ENCODE results near the gene SRRM4.
"Not testable (repeated sequence)": the region's sequence is repeated elsewhere in the genome, so short reads cannot be mapped to it uniquely, and the experiment has no call there.

The SRRM4 gene

GRCh38 chr12:119072440-119072839 lies 91.1 kb downstream of the SRRM4 start:
- no peak overlapping the region for H3K4me3 Mint-ChIP-seq
- H3K4me1 Mint-ChIP-seq (ENCODE audit: low read depth), result no peaks in the 10 kb centered on the region
- H3K36me3 Mint-ChIP-seq, result no peaks in the 10 kb centered on the region
- no peaks in the 10 kb centered on the region for H3K27me3 Mint-ChIP-seq
- H3K27ac Mint-ChIP-seq, result no peak overlapping the region
- no peaks in the 10 kb centered on the region for H3K9me3 Mint-ChIP-seq (ENCODE audit: low read depth)

DNA sequence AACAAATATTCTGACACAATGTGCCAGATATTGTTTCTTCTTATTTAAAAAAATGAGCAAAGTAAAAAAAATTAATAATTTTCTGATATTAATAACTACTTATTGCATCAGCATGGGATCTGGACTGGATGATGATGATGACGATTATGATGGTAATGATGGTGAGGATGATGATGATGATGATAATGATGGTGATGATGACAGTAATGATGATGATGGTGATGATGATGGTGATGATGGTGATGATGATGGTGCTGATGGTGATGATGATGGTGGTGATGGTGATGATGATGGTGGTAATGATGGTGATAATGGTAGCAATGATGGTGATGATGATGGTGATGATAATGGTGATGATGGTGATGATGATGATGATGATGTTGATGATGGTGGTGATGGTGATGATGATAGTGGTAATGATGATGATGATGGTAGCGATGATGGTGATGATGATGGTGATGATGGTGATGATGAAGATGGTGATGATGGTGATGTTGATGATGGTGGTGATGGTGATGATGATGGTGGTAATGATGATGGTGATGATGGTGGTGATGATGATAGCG lies 94.0 kb downstream of the SRRM4 start:
- H3K4me1 Mint-ChIP-seq (ENCODE audit: low read depth), result no peaks in the 10 kb centered on the region
- H3K4me3 Mint-ChIP-seq, result no peak overlapping the region
- no peaks in the 10 kb centered on the region for H3K9me3 Mint-ChIP-seq (ENCODE audit: low read depth)
- H3K27ac Mint-ChIP-seq, result no peak overlapping the region
- H3K27me3 Mint-ChIP-seq, result no peaks in the 10 kb centered on the region
- H3K36me3 Mint-ChIP-seq, result no peaks in the 10 kb centered on the region

- Mint-ChIP-seq H3K36me3 (no peaks in the 10 kb centered on the region), H3K27ac (no peak overlapping the region), H3K4me3 (no peak overlapping the region), H3K27me3 (no peaks in the 10 kb centered on the region), H3K9me3 (ENCODE audit: low read depth) (no peaks in the 10 kb centered on the region), H3K4me1 (ENCODE audit: low read depth) (no peaks in the 10 kb centered on the region)
These were observed 94.6 kb downstream of the SRRM4 start for GRCh38 chr12:119075918-119076317.

- no peak overlapping the region for H3K4me3 Mint-ChIP-seq
- no peaks in the 10 kb centered on the region for H3K4me1 Mint-ChIP-seq (ENCODE audit: low read depth)
- no peak overlapping the region for H3K27ac Mint-ChIP-seq
- no peaks in the 10 kb centered on the region for H3K9me3 Mint-ChIP-seq (ENCODE audit: low read depth)
- H3K36me3 Mint-ChIP-seq, result no peaks in the 10 kb centered on the region
- peaks cover 2% of the 10 kb centered on the region for H3K27me3 Mint-ChIP-seq
These were observed 98.2 kb downstream of the SRRM4 start for GRCh38 chr12:119079530-119079929.

GRCh38 chr12:119082016-119082415 lies 100.7 kb downstream of the SRRM4 start:
- Mint-ChIP-seq H3K36me3 (no peaks in the 10 kb centered on the region), H3K9me3 (ENCODE audit: low read depth) (no peaks in the 10 kb centered on the region), H3K27ac (no peak overlapping the region)

GRCh38 chr12:119082496-119082895 lies 101.2 kb downstream of the SRRM4 start:
- Mint-ChIP-seq H3K4me1 (ENCODE audit: low read depth) (no peaks in the 10 kb centered on the region), H3K4me3 (no peak overlapping the region), H3K27ac (no peak overlapping the region), H3K36me3 (no peaks in the 10 kb centered on the region), H3K27me3 (peaks cover 3% of the 10 kb centered on the region), H3K9me3 (ENCODE audit: low read depth) (no peaks in the 10 kb centered on the region)

More at GRCh38 chr12:119082016-119082415, 100.7 kb downstream of the SRRM4 start:
- no peak overlapping the region for H3K4me3 Mint-ChIP-seq
- H3K27me3 Mint-ChIP-seq, result peaks cover 2% of the 10 kb centered on the region
- H3K4me1 Mint-ChIP-seq (ENCODE audit: low read depth), result no peaks in the 10 kb centered on the region

DNA sequence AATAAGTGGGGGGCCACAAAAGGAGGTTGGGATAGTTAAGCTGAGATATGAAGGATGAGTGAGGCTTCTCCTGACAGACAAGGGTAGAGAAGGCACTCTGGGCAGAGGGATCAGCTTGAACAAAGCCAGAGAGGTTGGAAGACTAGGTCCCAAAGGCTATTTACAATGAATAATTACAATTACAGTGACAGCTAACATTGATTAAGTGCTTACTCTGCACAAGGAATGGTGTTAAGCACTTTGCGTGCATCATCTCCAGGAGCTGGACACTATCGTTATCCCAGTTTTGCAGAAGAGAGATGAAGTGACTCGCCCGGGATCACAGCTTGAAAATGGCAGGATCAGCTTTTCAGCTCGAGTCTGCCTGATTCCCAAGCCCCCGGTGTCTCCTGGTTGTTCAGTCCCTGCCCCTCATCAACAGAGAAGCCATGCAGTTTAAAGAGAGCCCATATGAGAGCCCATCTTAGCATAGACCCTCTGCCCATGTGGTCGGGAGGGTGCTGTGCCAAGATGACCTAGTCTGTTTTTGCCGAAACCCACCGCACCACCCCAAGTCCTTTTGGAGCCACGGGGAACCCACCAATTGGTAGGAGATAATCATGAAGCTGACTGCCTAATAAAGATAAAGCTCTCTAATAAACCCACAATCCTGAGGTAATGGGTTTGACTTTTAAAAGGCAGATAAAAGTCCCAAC lies 107.5 kb downstream of the SRRM4 start:
- Mint-ChIP-seq H3K27me3 (peaks cover 1% of the 10 kb centered on the region), H3K4me1 (ENCODE audit: low read depth) (no peaks in the 10 kb centered on the region), H3K27ac (no peak overlapping the region)

GRCh38 chr12:119089380-119090013 lies 108.2 kb downstream of the SRRM4 start:
- Mint-ChIP-seq H3K4me3 (no peak overlapping the region), H3K27me3 (peaks cover 1% of the 10 kb centered on the region), H3K36me3 (no peaks in the 10 kb centered on the region), H3K4me1 (ENCODE audit: low read depth) (no peaks in the 10 kb centered on the region), H3K27ac (no peak overlapping the region), H3K9me3 (ENCODE audit: low read depth) (no peaks in the 10 kb centered on the region)

More for the DNA sequence above, 107.5 kb downstream of the SRRM4 start:
- H3K9me3 Mint-ChIP-seq (ENCODE audit: low read depth), result no peaks in the 10 kb centered on the region
- H3K36me3 Mint-ChIP-seq, result no peaks in the 10 kb centered on the region
- no peak overlapping the region for H3K4me3 Mint-ChIP-seq

- no peaks in the 10 kb centered on the region for H3K36me3 Mint-ChIP-seq
- H3K4me1 Mint-ChIP-seq (ENCODE audit: low read depth), result no peaks in the 10 kb centered on the region
- H3K4me3 Mint-ChIP-seq, result no peak overlapping the region
- no peak overlapping the region for H3K27ac Mint-ChIP-seq
- no peaks in the 10 kb centered on the region for H3K9me3 Mint-ChIP-seq (ENCODE audit: low read depth)
- H3K27me3 Mint-ChIP-seq, result peaks cover 1% of the 10 kb centered on the region
These were observed 108.9 kb downstream of the SRRM4 start for GRCh38 chr12:119090276-119090675.

DNA sequence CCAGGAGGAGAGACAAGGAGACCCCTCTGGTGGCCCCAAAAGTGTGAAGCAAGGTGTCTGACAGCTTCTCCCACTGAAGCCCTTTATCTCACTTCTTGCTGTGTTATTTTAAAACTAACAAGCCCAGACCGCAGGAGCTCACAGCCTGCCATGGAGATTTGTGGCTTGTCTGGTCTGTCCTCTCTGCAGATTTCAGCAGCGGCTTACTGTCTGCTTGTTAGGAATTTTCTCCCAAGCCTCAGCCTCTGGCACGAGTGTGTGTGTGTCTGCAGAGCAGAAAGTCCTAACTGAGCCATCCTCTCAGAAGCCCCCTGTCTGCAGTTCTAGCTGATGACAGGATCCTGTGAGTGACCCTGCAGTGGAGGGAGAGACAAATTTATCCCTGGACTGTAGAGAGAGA lies 109.5 kb downstream of the SRRM4 start:
- Mint-ChIP-seq H3K9me3 (ENCODE audit: low read depth) (no peaks in the 10 kb centered on the region), H3K36me3 (no peaks in the 10 kb centered on the region), H3K27me3 (peaks cover 1% of the 10 kb centered on the region), H3K4me1 (ENCODE audit: low read depth) (no peaks in the 10 kb centered on the region), H3K27ac (no peak overlapping the region), H3K4me3 (no peak overlapping the region)

- Mint-ChIP-seq H3K4me3 (no peak overlapping the region), H3K36me3 (no peaks in the 10 kb centered on the region), H3K27ac (no peak overlapping the region), H3K9me3 (ENCODE audit: low read depth) (peaks cover 17% of the 10 kb centered on the region), H3K27me3 (peaks cover 4% of the 10 kb centered on the region), H3K4me1 (ENCODE audit: low read depth) (no peaks in the 10 kb centered on the region)
These were observed 115.3 kb downstream of the SRRM4 start for GRCh38 chr12:119096429-119097202.

- Mint-ChIP-seq H3K4me1 (ENCODE audit: low read depth) (no peaks in the 10 kb centered on the region), H3K36me3 (no peaks in the 10 kb centered on the region), H3K27ac (no peak overlapping the region), H3K27me3 (peaks cover 4% of the 10 kb centered on the region), H3K4me3 (no peak overlapping the region), H3K9me3 (ENCODE audit: low read depth) (peaks cover 23% of the 10 kb centered on the region)
These were observed 119.6 kb downstream of the SRRM4 start for GRCh38 chr12:119100933-119101332.

DNA sequence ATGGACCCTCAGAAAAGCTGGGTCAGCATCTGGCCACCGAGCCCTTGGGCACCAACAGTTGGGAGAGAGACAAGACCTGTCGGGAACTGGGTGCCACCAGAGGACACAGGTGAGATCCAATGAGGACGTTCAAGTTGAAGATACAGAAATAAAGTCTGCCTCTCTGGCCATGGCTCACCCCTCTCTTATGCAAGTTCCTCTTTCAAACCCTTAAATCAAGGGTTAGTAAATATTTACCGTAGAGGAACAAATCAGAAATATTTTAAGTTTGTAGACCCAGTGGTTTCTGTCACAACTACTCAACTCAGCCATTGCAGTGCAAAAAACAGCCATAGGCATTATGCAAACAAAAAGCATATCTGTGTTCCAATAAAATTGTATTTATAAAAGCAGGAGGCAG lies 120.9 kb downstream of the SRRM4 start:
- Mint-ChIP-seq H3K27me3 (peaks cover 2% of the 10 kb centered on the region), H3K4me1 (ENCODE audit: low read depth) (no peaks in the 10 kb centered on the region), H3K9me3 (ENCODE audit: low read depth) (peaks cover 23% of the 10 kb centered on the region), H3K27ac (no peak overlapping the region), H3K4me3 (no peak overlapping the region), H3K36me3 (no peaks in the 10 kb centered on the region)

DNA sequence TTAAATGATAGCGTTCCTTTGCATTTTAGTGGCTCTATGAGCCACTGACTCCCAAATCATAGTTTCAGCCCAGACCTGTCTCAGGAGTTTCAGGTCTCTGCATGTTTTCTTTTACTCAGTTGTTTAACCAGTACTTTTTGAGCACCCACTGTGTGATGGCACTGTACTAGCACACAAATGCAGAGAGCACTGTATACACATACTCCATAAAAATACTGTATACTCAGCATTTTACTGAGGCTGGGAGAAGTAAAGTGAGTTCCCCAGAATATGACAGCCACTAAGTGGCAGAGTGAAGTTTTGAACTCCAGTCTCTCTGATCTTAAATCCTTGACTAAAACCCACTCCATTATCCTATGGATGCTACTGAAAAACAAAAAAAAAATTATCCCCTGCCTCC lies 121.4 kb downstream of the SRRM4 start:
- H3K36me3 Mint-ChIP-seq, result no peaks in the 10 kb centered on the region
- peaks cover 2% of the 10 kb centered on the region for H3K27me3 Mint-ChIP-seq
- H3K4me3 Mint-ChIP-seq, result no peak overlapping the region
- no peak overlapping the region for H3K27ac Mint-ChIP-seq
- H3K4me1 Mint-ChIP-seq (ENCODE audit: low read depth), result no peaks in the 10 kb centered on the region
- H3K9me3 Mint-ChIP-seq (ENCODE audit: low read depth), result peaks cover 19% of the 10 kb centered on the region

GRCh38 chr12:119104969-119105368 lies 123.6 kb downstream of the SRRM4 start:
- not testable (repeated sequence) for H3K27ac Mint-ChIP-seq; H3K4me1 Mint-ChIP-seq (ENCODE audit: low read depth); H3K27me3 Mint-ChIP-seq; H3K9me3 Mint-ChIP-seq (ENCODE audit: low read depth); H3K36me3 Mint-ChIP-seq; H3K4me3 Mint-ChIP-seq

All from activated naive CD8-positive, alpha-beta T cell (primary cell).